Measurements from ENCODE around the gene VPS35L.

The VPS35L gene

DNA sequence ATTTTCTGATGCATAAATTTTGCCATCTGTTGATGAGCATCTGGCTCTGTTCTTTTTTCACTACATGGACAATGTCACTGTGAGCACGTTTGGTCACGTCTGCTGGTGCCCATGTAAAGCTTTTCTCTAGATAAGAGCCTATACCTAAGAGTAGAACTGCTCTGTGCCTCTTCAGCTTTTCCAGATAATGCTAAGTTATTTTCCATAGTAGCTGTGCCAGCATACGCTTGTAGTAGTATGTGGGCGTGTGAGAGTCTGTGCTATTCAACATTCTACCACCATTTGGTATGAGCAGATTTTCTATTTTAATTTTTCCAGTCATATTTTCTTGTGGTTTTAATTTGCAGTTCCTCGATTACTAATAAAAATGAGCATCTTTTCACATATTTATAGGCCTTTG is 33.2 kb downstream of the VPS35L start:
- no peak overlapping the region for H3K4me3 ChIP-seq (ENCODE audit: low read depth, low read length)

- no peak overlapping the region for H3K4me3 ChIP-seq (ENCODE audit: low read depth, low read length)
Observed at GRCh38 chr16:19589106-19589505, 33.6 kb downstream of the VPS35L start.

GRCh38 chr16:19589771-19590302 is 34.3 kb downstream of the VPS35L start:
- H3K4me3 ChIP-seq (ENCODE audit: low read depth, low read length), result no peak overlapping the region

- H3K4me3 ChIP-seq (ENCODE audit: low read depth, low read length), result no peak overlapping the region
Observed at GRCh38 chr16:19595043-19595767, 39.7 kb downstream of the VPS35L start.

- no peak overlapping the region for H3K4me3 ChIP-seq (ENCODE audit: low read depth, low read length)
Observed at GRCh38 chr16:19598805-19599510, 43.5 kb downstream of the VPS35L start.

GRCh38 chr16:19599968-19600716 is 44.6 kb downstream of the VPS35L start:
- no peak overlapping the region for H3K4me3 ChIP-seq (ENCODE audit: low read depth, low read length)

GRCh38 chr16:19601083-19601976 is 45.8 kb downstream of the VPS35L start:
- H3K4me3 ChIP-seq (ENCODE audit: low read depth, low read length), result no peak overlapping the region

DNA sequence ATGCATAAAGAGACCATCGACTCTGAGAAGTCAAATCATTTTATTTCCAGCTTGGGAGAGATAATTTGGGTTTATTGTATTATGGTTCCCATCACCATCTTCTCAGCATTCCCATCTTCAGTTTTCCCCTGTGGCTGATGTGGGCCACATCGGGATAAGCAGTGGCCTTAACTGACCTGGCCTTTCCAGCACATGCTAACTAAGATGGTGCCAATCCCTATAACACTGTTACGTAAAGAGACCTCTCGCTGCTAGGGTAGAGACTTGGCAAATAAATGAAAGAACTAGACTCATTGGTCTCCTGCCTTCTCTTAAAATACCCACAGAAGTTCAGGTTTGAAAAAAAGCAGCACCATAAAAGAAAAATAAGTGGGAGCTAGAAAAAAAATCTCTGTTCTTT is 49.4 kb downstream of the VPS35L start:
- no peak overlapping the region for H3K4me3 ChIP-seq (ENCODE audit: low read depth, low read length)

GRCh38 chr16:19605701-19606100 is 50.2 kb downstream of the VPS35L start:
- H3K4me3 ChIP-seq (ENCODE audit: low read depth, low read length), result no peak overlapping the region

GRCh38 chr16:19607616-19608280 is 52.2 kb downstream of the VPS35L start:
- no peak overlapping the region for H3K4me3 ChIP-seq (ENCODE audit: low read depth, low read length)

DNA sequence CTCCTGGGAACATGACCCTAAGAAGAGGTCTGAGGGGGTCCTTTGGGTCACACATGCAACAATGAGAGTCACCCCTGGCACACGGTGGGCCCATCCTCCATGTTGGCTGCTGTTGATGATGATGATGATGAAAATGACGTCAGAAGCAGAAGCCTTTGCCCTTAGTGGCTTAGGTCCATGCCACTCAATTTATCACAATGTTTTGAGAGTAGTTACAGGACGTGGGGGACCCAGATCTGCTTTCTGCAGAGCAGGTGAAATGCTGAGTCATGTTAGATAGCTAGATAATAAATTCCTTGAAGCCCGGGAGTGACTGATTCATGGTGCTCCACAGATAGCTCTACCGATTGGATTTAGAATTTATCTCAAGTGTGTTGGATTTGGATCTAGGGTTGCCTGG is 53.9 kb downstream of the VPS35L start:
- no peak overlapping the region for H3K4me3 ChIP-seq (ENCODE audit: low read depth, low read length)

DNA sequence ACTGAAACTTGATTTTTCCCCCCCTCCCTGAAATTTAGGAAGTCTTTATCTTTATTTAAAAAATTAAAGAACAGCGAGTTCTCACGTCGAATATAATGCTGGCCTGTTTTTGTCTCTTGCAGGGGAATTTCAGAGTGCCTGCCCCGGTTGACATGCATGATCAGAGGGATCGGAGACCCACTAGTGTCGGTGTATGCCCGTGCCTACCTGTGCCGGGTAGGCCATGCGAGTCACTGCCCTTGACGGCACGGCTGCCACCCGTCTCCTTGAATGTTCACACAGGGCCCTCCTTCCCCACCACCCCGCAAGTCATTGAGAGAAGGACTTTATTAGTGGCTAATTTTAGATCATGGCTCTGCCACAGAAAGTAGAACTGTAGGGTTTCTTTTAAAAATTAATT is 54.7 kb downstream of the VPS35L start:
- H3K4me3 ChIP-seq (ENCODE audit: low read depth, low read length), result no peak overlapping the region

- no peak overlapping the region for H3K4me3 ChIP-seq (ENCODE audit: low read depth, low read length)
Observed at GRCh38 chr16:19613834-19614233, 58.3 kb downstream of the VPS35L start.

- H3K4me3 ChIP-seq (ENCODE audit: low read depth, low read length), result no peak overlapping the region
Observed at GRCh38 chr16:19616241-19616640, 60.7 kb downstream of the VPS35L start.

- H3K4me3 ChIP-seq (ENCODE audit: low read depth, low read length), result no peak overlapping the region
Observed at GRCh38 chr16:19618876-19619275, 63.4 kb downstream of the VPS35L start.

DNA sequence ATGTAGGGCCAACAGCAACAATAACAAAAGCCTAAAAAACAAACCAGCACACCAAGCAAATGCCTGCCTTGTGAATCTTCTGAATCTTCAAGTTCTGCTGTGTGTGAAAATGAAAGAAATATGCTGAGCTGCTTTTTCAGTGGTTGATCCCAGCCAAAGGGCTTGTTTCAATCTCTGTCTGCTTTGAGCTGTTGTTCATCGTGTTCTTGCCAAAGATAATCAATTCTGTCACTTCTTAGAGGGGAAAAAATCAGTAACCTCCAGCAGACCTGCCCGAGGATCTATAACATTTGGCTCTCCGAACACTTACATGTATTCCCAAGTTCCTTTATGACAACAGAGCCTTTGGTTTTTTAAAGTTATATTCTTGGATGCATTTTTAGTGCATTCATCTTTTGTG is 65.9 kb downstream of the VPS35L start:
- no peak overlapping the region for H3K4me3 ChIP-seq (ENCODE audit: low read depth, low read length)

GRCh38 chr16:19625039-19625438 is 69.5 kb downstream of the VPS35L start:
- no peak overlapping the region for H3K4me3 ChIP-seq (ENCODE audit: low read depth, low read length)

DNA sequence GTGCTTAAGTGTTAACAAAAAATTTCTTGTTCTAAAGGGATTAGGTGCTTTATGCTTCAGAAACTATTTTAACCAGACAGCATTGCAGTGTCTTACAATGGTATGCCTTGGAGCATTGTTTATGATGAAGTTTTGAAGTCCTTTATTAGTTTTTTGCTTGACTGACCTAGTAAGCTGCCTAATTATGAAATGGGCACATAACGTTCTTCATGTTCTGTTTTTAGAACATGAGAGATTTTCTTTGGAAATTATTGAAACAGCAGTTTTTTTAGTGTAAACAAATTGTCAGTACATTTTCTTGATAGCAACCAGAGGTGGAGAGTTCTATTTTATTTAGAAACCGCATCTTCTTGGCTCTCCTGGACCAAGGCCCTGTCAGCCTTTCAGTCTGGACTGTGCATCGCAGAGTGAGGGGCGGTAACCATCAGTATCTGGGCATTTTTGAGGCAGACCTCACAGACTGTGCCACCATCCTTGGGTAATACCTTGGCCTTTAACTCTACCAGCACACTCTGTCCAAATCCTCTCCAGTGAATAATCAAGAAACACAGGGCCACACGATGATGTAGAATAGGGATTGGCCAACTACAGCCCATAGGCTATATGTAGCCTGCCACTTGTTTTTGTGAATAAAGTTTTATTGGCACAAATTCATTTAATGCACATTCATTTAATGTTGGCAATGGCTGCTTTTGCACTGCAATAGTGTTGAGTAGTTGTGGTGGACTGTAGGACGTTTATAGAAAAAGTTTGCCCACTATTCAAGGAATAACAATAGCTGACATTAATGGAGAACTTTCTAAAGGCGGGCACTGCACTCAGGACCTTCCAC is 81.1 kb downstream of the VPS35L start:
- H3K4me3 ChIP-seq (ENCODE audit: low read depth, low read length), result no peak overlapping the region

- no peak overlapping the region for H3K4me3 ChIP-seq (ENCODE audit: low read depth, low read length)
Observed at GRCh38 chr16:19639986-19640421, 84.5 kb downstream of the VPS35L start.

All from iPS-11a (cell line).